Activated T-cell treated with anti-CD3 and anti-CD28 coated beads, Interleukin-2, amount 50 U/mL, for 4 hours (primary cell): ENCODE results near the gene CEP131. TPM values are rescaled to one million over a fixed set of nuclear protein-coding genes. Genes with fewer than 3 reads are reported as not detected.

Experiments used
- ATAC-seq, 2 donors: fragments of 200-7000 bp; cut with Tn5 transposase; one replicate each; pipeline ENCODE4 v1.10.0; 2021
- DNase-seq: peaks from one replicate; pipeline ENCODE4 v3.0.0-alpha.2; 2020
- H3K27me3 Mint-ChIP-seq: one replicate; pipeline ENCODE4 v1.8.0; 2021; ENCODE audit warnings: low read depth, mixed read lengths
- H3K36me3 Mint-ChIP-seq: one replicate; pipeline ENCODE4 v1.8.0; 2022; ENCODE audit warnings: mixed read lengths; ENCODE audit not compliant: insufficient read depth
- H3K4me1 Mint-ChIP-seq: one replicate; pipeline ENCODE4 v1.8.0; 2021; ENCODE audit warnings: low read depth, mixed read lengths
- H3K4me3 Mint-ChIP-seq: one replicate; pipeline ENCODE4 v1.8.0; 2021; ENCODE audit warnings: mild to moderate bottlenecking, moderate library complexity, mixed read lengths
- H3K9me3 Mint-ChIP-seq: one replicate; pipeline ENCODE4 v1.8.0; 2021; ENCODE audit warnings: mixed read lengths
- total RNA-seq, 3 donors: library from RNA; stranded (reverse); gene quantifications; one replicate each; pipeline ENCODE4 v1.2.1, GENCODE V29; 2021

CEP131 gene
- total RNA-seq: 10 to 100 TPM; 12.3 to 12.8 (median 12.7) TPM

GRCh38 chr17:81222906-81223761 is at the start of gene CEP131:
CEP131 (minus strand) TSS chr17:81222965; CDS start chr17:81220056, 2,909 bp downstream.
- peak; percentile 97 to 98 for ATAC-seq
- peak; percentile 100 for DNase-seq
- Mint-ChIP-seq H3K9me3 (no peaks in the 10 kb centered on the region), H3K36me3 (peaks cover under 1% of the 10 kb centered on the region), H3K27me3 (no peaks in the 10 kb centered on the region), H3K4me1 (peaks cover 21% of the 10 kb centered on the region), H3K4me3 (peak within 1 kb of the TSS; percentile 80)

- Mint-ChIP-seq H3K36me3 (peaks cover 35% of the 10 kb centered on the region), H3K9me3 (no peaks in the 10 kb centered on the region), H3K4me1 (peaks cover 6% of the 10 kb centered on the region), H3K27me3 (no peaks in the 10 kb centered on the region), H3K4me3 (no peak overlapping the region)
- no peak for DNase-seq
- no peak for ATAC-seq
Measured at GRCh38 chr17:81271226-81271625, 48.5 kb upstream of the CEP131 start.

- Mint-ChIP-seq H3K4me1 (peaks cover 6% of the 10 kb centered on the region), H3K4me3 (no peak overlapping the region), H3K9me3 (no peaks in the 10 kb centered on the region), H3K36me3 (peaks cover 38% of the 10 kb centered on the region), H3K27me3 (no peaks in the 10 kb centered on the region)
- DNase-seq: no peak
- no peak for ATAC-seq
Measured at GRCh38 chr17:81270279-81270678, 47.5 kb upstream of the CEP131 start.

GRCh38 chr17:81267390-81268067 is 44.8 kb upstream of the CEP131 start:
- Mint-ChIP-seq H3K4me3 (no peak overlapping the region), H3K9me3 (no peaks in the 10 kb centered on the region), H3K36me3 (peaks cover 33% of the 10 kb centered on the region), H3K27me3 (no peaks in the 10 kb centered on the region), H3K4me1 (peaks cover 3% of the 10 kb centered on the region)
- ATAC-seq: no peak
- DNase-seq: no peak

- Mint-ChIP-seq H3K27me3 (no peaks in the 10 kb centered on the region), H3K4me1 (peaks cover 3% of the 10 kb centered on the region), H3K36me3 (peaks cover 28% of the 10 kb centered on the region), H3K9me3 (no peaks in the 10 kb centered on the region), H3K4me3 (no peak overlapping the region)
- ATAC-seq (no peak), DNase-seq (no peak)
Measured at GRCh38 chr17:81265576-81265975, 42.8 kb upstream of the CEP131 start.

- Mint-ChIP-seq H3K9me3 (no peaks in the 10 kb centered on the region), H3K4me1 (peaks cover 3% of the 10 kb centered on the region), H3K4me3 (no peak overlapping the region), H3K36me3 (peaks cover 28% of the 10 kb centered on the region), H3K27me3 (no peaks in the 10 kb centered on the region)
- DNase-seq: no peak
- no peak for ATAC-seq
Measured at GRCh38 chr17:81264640-81265039, 41.9 kb upstream of the CEP131 start.

GRCh38 chr17:81263371-81264181 is 40.8 kb upstream of the CEP131 start:
- ATAC-seq: no peak

GRCh38 chr17:81261582-81262336 is 39.0 kb upstream of the CEP131 start:
- H3K4me1 Mint-ChIP-seq: no peaks in the 10 kb centered on the region
- peaks cover 17% of the 10 kb centered on the region for H3K36me3 Mint-ChIP-seq
- DNase-seq: no peak
- H3K27me3 Mint-ChIP-seq: no peaks in the 10 kb centered on the region
- no peak for ATAC-seq
- no peaks in the 10 kb centered on the region for H3K9me3 Mint-ChIP-seq
- H3K4me3 Mint-ChIP-seq: no peak overlapping the region

More at GRCh38 chr17:81263371-81264181, 40.8 kb upstream of the CEP131 start:
- no peak overlapping the region for H3K4me3 Mint-ChIP-seq
- peaks cover 26% of the 10 kb centered on the region for H3K36me3 Mint-ChIP-seq
- H3K9me3 Mint-ChIP-seq: no peaks in the 10 kb centered on the region
- no peak for DNase-seq
- H3K27me3 Mint-ChIP-seq: no peaks in the 10 kb centered on the region
- H3K4me1 Mint-ChIP-seq: peaks cover 3% of the 10 kb centered on the region

- no peaks in the 10 kb centered on the region for H3K4me1 Mint-ChIP-seq
- no peaks in the 10 kb centered on the region for H3K27me3 Mint-ChIP-seq
- ATAC-seq: no peak
- peaks cover 14% of the 10 kb centered on the region for H3K36me3 Mint-ChIP-seq
- DNase-seq: no peak
- no peak overlapping the region for H3K4me3 Mint-ChIP-seq
- no peaks in the 10 kb centered on the region for H3K9me3 Mint-ChIP-seq
Measured at GRCh38 chr17:81261096-81261495, 38.3 kb upstream of the CEP131 start.

- Mint-ChIP-seq H3K4me3 (no peak overlapping the region), H3K4me1 (no peaks in the 10 kb centered on the region)
Measured at GRCh38 chr17:81260641-81261040, 37.9 kb upstream of the CEP131 start.

GRCh38 chr17:81260171-81260570 is 37.4 kb upstream of the CEP131 start:
- no peaks in the 10 kb centered on the region for H3K27me3 Mint-ChIP-seq

More at GRCh38 chr17:81260641-81261040, 37.9 kb upstream of the CEP131 start:
- no peaks in the 10 kb centered on the region for H3K27me3 Mint-ChIP-seq
- no peak for ATAC-seq
- peaks cover 10% of the 10 kb centered on the region for H3K36me3 Mint-ChIP-seq
- H3K9me3 Mint-ChIP-seq: no peaks in the 10 kb centered on the region
- no peak for DNase-seq

GRCh38 chr17:81259058-81259605 is 36.4 kb upstream of the CEP131 start:
- Mint-ChIP-seq H3K4me1 (no peaks in the 10 kb centered on the region), H3K36me3 (peaks cover 7% of the 10 kb centered on the region), H3K4me3 (no peak overlapping the region), H3K27me3 (no peaks in the 10 kb centered on the region), H3K9me3 (no peaks in the 10 kb centered on the region)
- DNase-seq (no peak), ATAC-seq (no peak)

More at GRCh38 chr17:81260171-81260570, 37.4 kb upstream of the CEP131 start:
- no peaks in the 10 kb centered on the region for H3K9me3 Mint-ChIP-seq
- DNase-seq (no peak), ATAC-seq (no peak)
- H3K36me3 Mint-ChIP-seq: peaks cover 7% of the 10 kb centered on the region
- no peaks in the 10 kb centered on the region for H3K4me1 Mint-ChIP-seq
- H3K4me3 Mint-ChIP-seq: no peak overlapping the region

- ATAC-seq: no peak
- no peak for DNase-seq
- H3K4me3 Mint-ChIP-seq: no peak overlapping the region
- H3K36me3 Mint-ChIP-seq: peaks cover 12% of the 10 kb centered on the region
- H3K9me3 Mint-ChIP-seq: no peaks in the 10 kb centered on the region
- no peaks in the 10 kb centered on the region for H3K27me3 Mint-ChIP-seq
- H3K4me1 Mint-ChIP-seq: no peaks in the 10 kb centered on the region
Measured at GRCh38 chr17:81258292-81258691, 35.5 kb upstream of the CEP131 start.
